ENCODE data around the gene SSUH2.

Gene SSUH2

DNA sequence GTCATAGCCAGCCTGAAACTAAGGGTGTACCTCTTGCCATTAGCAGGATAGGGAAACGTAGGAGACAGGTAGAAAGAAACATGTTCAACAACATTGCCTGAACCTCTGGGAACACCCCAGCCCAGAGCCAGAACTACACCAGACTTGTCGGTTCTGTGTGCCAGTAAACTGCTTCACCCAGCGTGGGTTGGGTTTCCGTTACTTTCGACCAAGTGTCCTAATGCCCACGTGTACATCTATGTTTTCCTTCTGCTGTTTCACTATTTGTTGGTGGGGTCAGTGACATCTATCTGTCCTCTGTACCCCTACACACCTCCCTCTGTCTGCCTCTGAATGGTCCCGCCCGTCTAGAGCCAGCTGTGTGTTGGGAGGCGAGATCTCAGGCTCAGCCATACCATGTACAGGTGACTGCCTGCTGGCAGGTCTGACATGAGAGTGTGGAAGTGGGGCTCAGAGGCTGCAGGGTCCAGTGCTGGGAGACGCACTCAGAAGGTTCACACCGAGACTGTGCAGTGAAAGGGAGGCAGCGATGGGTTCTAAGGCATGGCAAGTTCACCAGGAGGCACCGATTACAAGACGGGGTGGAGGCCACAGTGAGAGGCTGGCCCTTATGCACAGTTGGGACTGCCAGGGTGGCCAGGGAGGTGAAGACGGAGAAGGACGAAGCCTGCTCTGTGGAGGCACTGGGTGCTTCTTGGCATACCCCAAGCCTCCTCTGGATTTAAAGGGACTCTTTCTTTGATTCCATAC lies 36.4 kb downstream of the SSUH2 start:
- H3K9me3 ChIP-seq (ENCODE audit: control insufficient read depth, low read length): no peaks in the 10 kb centered on the region
- no peak overlapping the region for H3K4me3 ChIP-seq (ENCODE audit: extremely low read depth, insufficient read depth, low read length, poor library complexity, severe bottlenecking)
- H3K27ac ChIP-seq (ENCODE audit: low read depth, low read length, severe bottlenecking): no peak overlapping the region
- peaks cover 20% of the 10 kb centered on the region for H3K4me1 ChIP-seq (ENCODE audit: control insufficient read depth, insufficient read depth, low read length, poor library complexity, severe bottlenecking)
- no peaks in the 10 kb centered on the region for H3K36me3 ChIP-seq (ENCODE audit: control insufficient read depth, insufficient read depth, low read length)
- 92 to 95% methylated on average over 14 of the region's 16 CpGs for WGBS, 2 experiments (ENCODE audit: insufficient coverage in 2 of 2)

DNA sequence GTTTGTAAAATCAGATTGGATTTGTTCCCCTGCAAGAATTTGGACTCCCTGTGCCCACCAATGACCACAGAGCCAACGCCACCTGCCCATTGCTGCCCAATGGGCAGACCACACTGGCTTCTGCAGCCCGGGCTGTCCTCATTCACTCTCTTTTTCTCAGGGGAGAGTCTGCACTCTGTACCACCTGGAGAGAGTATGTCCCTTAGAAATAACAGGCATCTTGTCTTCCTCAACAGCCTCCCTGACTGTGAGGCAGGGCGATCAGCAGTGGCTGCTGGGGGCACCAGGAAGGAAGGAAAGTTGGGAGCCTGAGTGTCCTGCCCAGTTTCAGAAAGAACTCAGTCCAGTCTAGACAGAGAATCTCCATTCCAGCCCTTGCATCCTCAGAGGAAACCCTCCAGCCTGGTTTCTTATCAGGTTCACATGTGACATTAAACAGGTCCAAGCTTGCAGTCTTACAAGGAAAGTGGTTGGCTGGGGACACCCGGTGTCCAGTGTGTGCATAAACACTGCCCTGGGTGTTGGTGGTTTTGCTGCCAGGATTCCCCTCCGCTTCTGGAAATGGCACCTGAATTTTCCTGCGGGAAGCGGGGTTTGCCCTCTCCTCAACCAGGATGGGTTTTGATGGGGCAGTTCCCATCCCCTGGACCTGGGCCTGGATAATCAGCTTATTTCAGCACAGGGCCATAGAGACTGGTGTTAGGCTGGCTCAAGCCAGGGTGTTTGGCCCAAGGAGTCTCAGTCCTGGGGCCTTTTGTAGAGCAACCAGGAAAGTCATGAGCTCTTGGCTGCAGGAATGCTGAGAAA lies 37.2 kb downstream of the SSUH2 start:
- Histone ChIP-seq H3K4me3 (ENCODE audit: extremely low read depth, insufficient read depth, low read length, poor library complexity, severe bottlenecking) (no peak overlapping the region), H3K4me1 (ENCODE audit: control insufficient read depth, insufficient read depth, low read length, poor library complexity, severe bottlenecking) (peaks cover 20% of the 10 kb centered on the region), H3K36me3 (ENCODE audit: control insufficient read depth, insufficient read depth, low read length) (no peaks in the 10 kb centered on the region), H3K27ac (ENCODE audit: low read depth, low read length, severe bottlenecking) (peak overlapping the region; percentile 94), H3K9me3 (ENCODE audit: control insufficient read depth, low read length) (no peaks in the 10 kb centered on the region)
- 84 to 85% methylated on average over 5 to 6 of the region's 7 CpGs for WGBS, 2 experiments (ENCODE audit: insufficient coverage in 2 of 2)

DNA sequence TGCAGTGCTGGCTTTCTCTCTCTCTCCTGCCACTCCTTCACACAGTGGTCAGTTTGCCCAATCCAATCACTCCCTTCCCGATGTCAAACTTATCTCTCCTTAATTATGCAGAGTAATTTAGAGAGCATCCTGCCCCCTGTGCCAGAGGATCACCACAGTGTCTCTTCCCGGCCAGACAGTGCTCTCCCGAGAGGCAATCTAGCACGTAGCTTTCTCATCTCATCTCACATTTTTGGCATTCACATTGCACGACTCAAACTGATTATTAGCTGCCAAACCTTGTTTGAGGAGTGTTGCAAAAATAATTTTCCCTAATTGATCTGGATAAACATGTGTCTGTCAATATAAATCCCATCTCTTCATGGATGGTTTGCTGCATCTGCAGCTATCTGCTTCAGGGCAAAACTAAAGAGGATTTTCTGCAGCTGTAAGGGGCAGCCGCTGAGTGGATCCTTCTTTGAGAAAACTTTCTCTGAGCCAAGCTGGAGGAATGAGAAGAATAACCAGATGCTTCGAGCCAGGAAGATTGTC lies 37.8 kb downstream of the SSUH2 start:
- no peaks in the 10 kb centered on the region for H3K36me3 ChIP-seq (ENCODE audit: control insufficient read depth, insufficient read depth, low read length)
- H3K27ac ChIP-seq (ENCODE audit: low read depth, low read length, severe bottlenecking): peak overlapping the region; percentile 94
- H3K4me3 ChIP-seq (ENCODE audit: extremely low read depth, insufficient read depth, low read length, poor library complexity, severe bottlenecking): no peak overlapping the region
- 63 to 84% methylated on average over 3 to 6 of the region's 7 CpGs for WGBS, 2 experiments (ENCODE audit: insufficient coverage in 2 of 2)
- H3K4me1 ChIP-seq (ENCODE audit: control insufficient read depth, insufficient read depth, low read length, poor library complexity, severe bottlenecking): peaks cover 20% of the 10 kb centered on the region
- H3K9me3 ChIP-seq (ENCODE audit: control insufficient read depth, low read length): no peaks in the 10 kb centered on the region

DNA sequence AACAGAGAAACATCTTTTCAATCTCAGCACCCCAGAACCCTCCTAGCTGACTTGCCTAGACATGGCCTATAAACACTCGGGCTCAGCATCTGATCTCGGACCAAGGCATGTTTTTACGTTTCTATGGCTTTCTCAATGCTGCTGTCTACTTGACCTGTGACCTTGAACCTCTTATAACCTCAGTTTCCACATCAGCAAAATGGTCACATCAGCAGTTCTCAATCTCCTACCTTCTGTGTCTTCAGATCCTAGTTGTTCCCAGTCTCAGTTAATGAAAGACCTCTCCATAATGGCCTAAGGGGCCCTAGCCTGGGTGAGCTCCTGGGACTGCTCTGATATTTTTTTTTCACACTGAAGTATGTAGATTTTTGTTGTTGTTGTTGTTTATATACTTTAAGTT lies 39.6 kb downstream of the SSUH2 start:
- WGBS, 2 experiments (ENCODE audit: insufficient coverage in 2 of 2): 95 to 96% methylated on average over 3 of the region's 3 CpGs
- no peak overlapping the region for H3K27ac ChIP-seq (ENCODE audit: low read depth, low read length, severe bottlenecking)

DNA sequence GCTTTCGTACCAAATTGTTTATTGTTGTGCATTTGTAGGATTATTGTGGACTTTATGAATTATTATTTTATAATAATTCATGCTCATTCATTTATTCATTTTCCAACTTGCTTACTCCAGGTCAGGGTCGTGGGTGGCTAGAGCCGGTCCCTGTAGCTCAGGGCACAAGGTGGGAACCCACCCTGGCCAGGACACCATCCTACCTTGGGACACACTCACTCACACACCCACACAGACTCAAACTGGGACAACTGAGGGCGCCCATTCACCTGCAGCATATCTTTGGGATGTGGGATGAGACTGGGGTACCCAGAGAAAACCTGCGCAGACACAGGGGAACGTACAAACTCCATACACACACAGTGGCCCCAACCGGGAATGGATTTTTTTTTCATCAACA lies 40.6 kb downstream of the SSUH2 start:
- Histone ChIP-seq H3K36me3 (ENCODE audit: control insufficient read depth, insufficient read depth, low read length) (no peaks in the 10 kb centered on the region), H3K9me3 (ENCODE audit: control insufficient read depth, low read length) (no peaks in the 10 kb centered on the region), H3K4me1 (ENCODE audit: control insufficient read depth, insufficient read depth, low read length, poor library complexity, severe bottlenecking) (peaks cover 20% of the 10 kb centered on the region), H3K27ac (ENCODE audit: low read depth, low read length, severe bottlenecking) (no peak overlapping the region), H3K4me3 (ENCODE audit: extremely low read depth, insufficient read depth, low read length, poor library complexity, severe bottlenecking) (no peak overlapping the region)
- 90 to 95% methylated on average over 3 to 4 of the region's 7 CpGs for WGBS, 2 experiments (ENCODE audit: insufficient coverage in 2 of 2)

More for the DNA sequence above, 39.6 kb downstream of the SSUH2 start:
- H3K4me3 ChIP-seq (ENCODE audit: extremely low read depth, insufficient read depth, low read length, poor library complexity, severe bottlenecking): no peak overlapping the region
- no peaks in the 10 kb centered on the region for H3K9me3 ChIP-seq (ENCODE audit: control insufficient read depth, low read length)
- no peaks in the 10 kb centered on the region for H3K36me3 ChIP-seq (ENCODE audit: control insufficient read depth, insufficient read depth, low read length)
- H3K4me1 ChIP-seq (ENCODE audit: control insufficient read depth, insufficient read depth, low read length, poor library complexity, severe bottlenecking): peaks cover 20% of the 10 kb centered on the region

DNA sequence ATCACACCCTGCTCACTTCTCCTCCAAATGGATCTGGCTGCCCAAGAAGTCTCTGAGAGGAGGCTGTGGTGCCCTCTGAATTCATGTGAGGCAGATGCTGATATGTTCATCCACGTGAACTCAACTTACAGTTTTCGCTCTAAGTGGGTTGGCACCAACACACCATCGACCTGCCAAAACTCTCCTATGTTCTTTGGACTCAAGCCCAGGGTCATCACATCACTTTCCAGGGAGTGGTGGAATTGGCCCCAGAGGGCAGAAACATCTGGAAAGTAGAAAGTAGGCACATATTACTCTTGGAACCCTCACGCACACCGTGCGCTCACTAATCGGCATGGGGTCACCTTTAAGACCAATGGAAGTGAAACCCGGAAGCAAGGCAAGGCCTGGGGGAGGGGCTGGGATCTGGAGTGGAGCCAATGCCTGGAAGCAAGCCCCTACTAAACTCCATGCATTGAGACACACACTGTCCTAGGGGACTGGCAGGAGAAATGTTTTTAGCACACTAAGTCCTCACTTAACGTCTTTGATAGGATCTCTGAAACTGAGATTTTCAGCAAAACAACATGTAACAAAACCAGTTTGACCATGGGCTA lies 41.4 kb downstream of the SSUH2 start:
- Histone ChIP-seq H3K9me3 (ENCODE audit: control insufficient read depth, low read length) (no peaks in the 10 kb centered on the region), H3K36me3 (ENCODE audit: control insufficient read depth, insufficient read depth, low read length) (no peaks in the 10 kb centered on the region), H3K4me3 (ENCODE audit: extremely low read depth, insufficient read depth, low read length, poor library complexity, severe bottlenecking) (no peak overlapping the region), H3K27ac (ENCODE audit: low read depth, low read length, severe bottlenecking) (no peak overlapping the region), H3K4me1 (ENCODE audit: control insufficient read depth, insufficient read depth, low read length, poor library complexity, severe bottlenecking) (peaks cover 20% of the 10 kb centered on the region)
- WGBS, 2 experiments (ENCODE audit: insufficient coverage in 2 of 2): 92% methylated on average over 7 to 9 of the region's 9 CpGs

DNA sequence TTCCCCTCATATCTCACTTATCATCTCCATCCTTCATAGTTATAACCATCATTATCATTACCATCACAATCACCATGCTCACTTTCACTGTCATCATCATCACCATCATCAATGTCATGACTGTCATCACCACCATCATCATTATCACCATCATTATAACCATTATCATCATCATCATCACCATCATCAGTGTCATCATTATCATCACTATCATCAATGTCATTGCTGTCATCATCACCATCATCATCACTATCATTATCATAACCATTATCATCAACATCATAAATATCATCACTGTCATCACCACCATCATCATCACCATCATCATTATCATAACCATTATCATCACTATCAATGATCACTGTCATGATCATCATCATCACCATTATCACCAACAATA lies 44.1 kb downstream of the SSUH2 start:
- Histone ChIP-seq H3K36me3 (ENCODE audit: control insufficient read depth, insufficient read depth, low read length) (no peaks in the 10 kb centered on the region), H3K4me1 (ENCODE audit: control insufficient read depth, insufficient read depth, low read length, poor library complexity, severe bottlenecking) (peaks cover under 1% of the 10 kb centered on the region), H3K4me3 (ENCODE audit: extremely low read depth, insufficient read depth, low read length, poor library complexity, severe bottlenecking) (no peak overlapping the region), H3K27ac (ENCODE audit: low read depth, low read length, severe bottlenecking) (no peak overlapping the region), H3K9me3 (ENCODE audit: control insufficient read depth, low read length) (no peaks in the 10 kb centered on the region)

DNA sequence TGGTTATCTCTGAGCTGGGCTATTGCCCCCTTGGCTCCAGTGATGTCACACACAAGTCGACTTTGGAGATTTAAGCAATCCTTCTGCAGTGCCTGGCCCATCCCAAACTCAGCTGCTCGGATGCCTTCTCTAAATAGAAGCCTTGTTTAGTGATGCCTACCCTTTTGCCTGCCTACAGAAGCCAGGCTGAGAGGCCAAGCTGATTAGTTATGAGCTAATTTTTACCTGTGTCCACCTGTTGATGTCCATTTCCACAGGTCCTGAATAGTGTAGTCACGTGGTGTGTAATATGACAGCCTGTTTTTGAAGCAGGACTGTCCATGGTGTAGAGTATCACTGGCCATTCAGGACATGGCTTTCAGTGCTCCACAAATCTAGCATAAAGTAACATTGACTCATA lies 45.5 kb downstream of the SSUH2 start:
- Histone ChIP-seq H3K27ac (ENCODE audit: low read depth, low read length, severe bottlenecking) (no peak overlapping the region), H3K9me3 (ENCODE audit: control insufficient read depth, low read length) (no peaks in the 10 kb centered on the region), H3K4me1 (ENCODE audit: control insufficient read depth, insufficient read depth, low read length, poor library complexity, severe bottlenecking) (no peaks in the 10 kb centered on the region), H3K4me3 (ENCODE audit: extremely low read depth, insufficient read depth, low read length, poor library complexity, severe bottlenecking) (no peak overlapping the region), H3K36me3 (ENCODE audit: control insufficient read depth, insufficient read depth, low read length) (no peaks in the 10 kb centered on the region)
- 89 to 95% methylated on average over 2 to 3 of the region's 3 CpGs for WGBS, 2 experiments (ENCODE audit: insufficient coverage in 2 of 2)

DNA sequence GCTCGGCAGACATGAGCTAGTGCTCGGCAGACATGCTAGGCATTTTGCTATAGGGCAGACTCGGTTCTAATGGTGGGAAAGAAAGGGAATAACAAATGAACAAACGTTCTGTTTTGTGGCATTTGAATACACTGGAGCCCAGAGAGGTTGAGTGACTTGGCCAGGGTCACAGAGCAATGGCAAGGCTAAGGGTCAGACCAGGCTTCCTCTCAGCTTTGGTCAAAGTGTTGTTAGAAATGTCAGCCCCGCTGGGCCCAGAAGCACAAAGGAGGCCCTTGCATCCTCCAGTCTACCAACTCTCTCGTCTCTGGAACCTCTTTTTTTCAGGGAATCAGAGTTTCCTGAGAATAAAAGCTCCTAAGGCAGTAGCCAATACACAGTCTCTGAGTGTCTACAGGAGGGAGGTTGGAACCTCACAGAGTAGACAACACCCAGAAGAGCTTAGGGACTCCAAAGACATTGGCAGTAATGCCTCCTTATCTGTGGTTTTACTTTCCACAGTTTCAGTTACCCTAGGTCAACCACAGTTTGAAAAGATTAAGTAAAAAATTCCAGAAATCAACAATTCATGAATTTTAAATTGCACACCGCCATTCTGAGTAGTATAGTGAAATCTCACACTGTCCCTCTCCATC lies 47.3 kb downstream of the SSUH2 start:
- Histone ChIP-seq H3K4me3 (ENCODE audit: extremely low read depth, insufficient read depth, low read length, poor library complexity, severe bottlenecking) (no peak overlapping the region), H3K36me3 (ENCODE audit: control insufficient read depth, insufficient read depth, low read length) (no peaks in the 10 kb centered on the region), H3K4me1 (ENCODE audit: control insufficient read depth, insufficient read depth, low read length, poor library complexity, severe bottlenecking) (no peaks in the 10 kb centered on the region), H3K27ac (ENCODE audit: low read depth, low read length, severe bottlenecking) (no peak overlapping the region), H3K9me3 (ENCODE audit: control insufficient read depth, low read length) (no peaks in the 10 kb centered on the region)
- WGBS, 2 experiments (ENCODE audit: insufficient coverage in 2 of 2): 83 to 89% methylated on average over 5 to 6 of the region's 7 CpGs

DNA sequence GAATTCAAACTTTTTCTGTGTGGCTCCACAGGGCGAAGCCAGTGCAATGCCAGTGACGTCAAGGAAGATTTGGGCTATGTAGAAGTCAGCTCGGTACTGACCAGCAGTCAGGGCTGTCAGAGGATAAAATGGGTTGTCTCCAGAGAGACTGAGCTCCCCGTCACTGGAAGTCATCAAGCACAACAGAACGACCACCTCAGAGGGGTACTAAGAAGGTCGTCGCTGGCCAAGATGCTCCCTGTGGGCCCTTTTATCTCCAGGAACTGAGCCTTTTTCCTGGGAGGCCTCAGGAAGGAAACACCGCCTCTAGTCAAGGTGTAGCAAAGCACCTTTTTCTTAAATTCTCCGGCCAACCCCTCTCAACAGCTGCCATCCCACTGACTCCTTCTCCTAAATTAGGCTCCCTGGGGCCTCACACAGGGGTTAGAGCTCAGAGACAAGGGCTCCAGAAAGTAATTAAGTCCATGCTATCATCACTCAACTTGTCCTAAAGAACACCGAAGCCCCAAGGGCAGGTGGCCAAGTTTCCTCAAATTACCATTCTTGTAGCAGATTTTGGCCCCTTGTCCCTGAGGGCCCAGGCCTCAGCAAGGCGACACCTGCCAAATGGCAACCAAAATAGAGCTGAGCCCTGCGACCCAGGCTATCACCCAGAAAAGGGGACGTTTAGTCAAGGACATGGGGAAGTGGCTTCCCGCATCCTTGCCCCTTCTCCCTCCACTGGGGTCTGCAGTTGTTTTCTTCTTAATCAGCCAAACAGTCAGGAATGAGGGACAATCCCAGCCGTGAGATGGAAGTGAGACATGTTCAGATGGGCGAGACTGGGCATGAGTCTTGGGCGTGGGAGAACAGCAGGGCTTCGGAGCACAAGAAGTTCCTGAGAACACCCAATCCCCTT lies 48.0 kb downstream of the SSUH2 start:
- no peaks in the 10 kb centered on the region for H3K4me1 ChIP-seq (ENCODE audit: control insufficient read depth, insufficient read depth, low read length, poor library complexity, severe bottlenecking)
- 85 to 89% methylated on average over 15 to 18 of the region's 18 CpGs for WGBS, 2 experiments (ENCODE audit: insufficient coverage in 2 of 2)

More for the DNA sequence above, 48.0 kb downstream of the SSUH2 start:
- H3K9me3 ChIP-seq (ENCODE audit: control insufficient read depth, low read length): no peaks in the 10 kb centered on the region
- H3K4me3 ChIP-seq (ENCODE audit: extremely low read depth, insufficient read depth, low read length, poor library complexity, severe bottlenecking): no peak overlapping the region
- H3K36me3 ChIP-seq (ENCODE audit: control insufficient read depth, insufficient read depth, low read length): no peaks in the 10 kb centered on the region
- H3K27ac ChIP-seq (ENCODE audit: low read depth, low read length, severe bottlenecking): no peak overlapping the region

Measured in mesodermal cell (in vitro differentiated cells).